Natural killer cell (primary cell): ENCODE data around the gene MAST4. TPM values are rescaled to one million over a fixed set of nuclear protein-coding genes. Genes with fewer than 3 reads are reported as not detected.

Experiments used
- ATAC-seq, 3 donors: fragments of 150-1000 bp in 2 of 3; fragments of 200-7000 bp in 1 of 3; cut with Tn5 transposase; 1 replicate in 1 of 3; 2 replicates in 2 of 3; pipeline ENCODE4 v1.10.0; 2021; ENCODE audit warnings: mild to moderate bottlenecking in 2 of 3, moderate library complexity in 2 of 3
- DNase-seq, 2 donors: peaks; one replicate each; pipeline versions ENCODE4 v3.0.0 to v3.0.0-alpha.2; 2013 to 2021; ENCODE audit warnings: mixed read lengths in 1 of 2
- H3K27ac ChIP-seq: one replicate; pipeline ENCODE4 v1.5.1; 2013; ENCODE audit warnings: mild to moderate bottlenecking, low read length
- H3K27me3 ChIP-seq: one replicate; pipeline ENCODE4 v1.6.1; 2013; ENCODE audit warnings: low read length; ENCODE audit not compliant: control insufficient read depth, insufficient read depth
- H3K36me3 ChIP-seq: one replicate; pipeline ENCODE4 v1.6.1; 2013; ENCODE audit warnings: low read length; ENCODE audit not compliant: control insufficient read depth, insufficient read depth
- H3K4me1 ChIP-seq: one replicate; pipeline ENCODE4 v1.6.1; 2013; ENCODE audit warnings: low read length; ENCODE audit not compliant: control insufficient read depth, insufficient read depth
- H3K4me3 ChIP-seq: one replicate; pipeline ENCODE4 v1.5.1; 2013; ENCODE audit warnings: low read length
- H3K9me3 ChIP-seq: one replicate; pipeline ENCODE4 v1.6.1; 2013; ENCODE audit warnings: low read length; ENCODE audit not compliant: control insufficient read depth, insufficient read depth
- H3K27ac Mint-ChIP-seq, 2 donors: one replicate each; pipeline ENCODE4 v1.8.0; 2022; ENCODE audit warnings: mild to moderate bottlenecking in 2 of 2, mixed read lengths in 2 of 2, moderate library complexity in 1 of 2
- H3K27me3 Mint-ChIP-seq, 2 donors: one replicate each; pipeline ENCODE4 v1.8.0; 2022; ENCODE audit warnings: low read depth in 2 of 2, mixed read lengths in 2 of 2
- H3K36me3 Mint-ChIP-seq: one replicate; pipeline ENCODE4 v1.8.0; 2022; ENCODE audit warnings: mixed read lengths
- H3K4me1 Mint-ChIP-seq, 2 donors: one replicate each; pipeline ENCODE4 v1.8.0; 2022; ENCODE audit warnings: mixed read lengths in 2 of 2
- H3K4me3 Mint-ChIP-seq: one replicate; pipeline ENCODE4 v1.8.0; 2022; ENCODE audit warnings: mild to moderate bottlenecking, moderate library complexity, mixed read lengths
- H3K9me3 Mint-ChIP-seq, 2 donors: one replicate each; pipeline ENCODE4 v1.8.0; 2022; ENCODE audit warnings: mixed read lengths in 2 of 2
- WGBS: methylation state at CpG from one replicate; pipeline ENCODE4 v1.1.7; 2013; ENCODE audit warnings: missing lambda C conversion rate; ENCODE audit not compliant: insufficient coverage; 5-methylcytosine and 5-hydroxymethylcytosine counted together
- intact Hi-C: fragments of 100-400 bp; cut with micrococcal nuclease; formaldehyde crosslinking; loops from one replicate; pipeline ENCODE4 v1.14.2; 2022
- total RNA-seq, 4 donors: library from RNA; stranded (reverse); fragments of 120-200 nt in 1 of 4; gene quantifications; one replicate each; pipeline versions ENCODE4 v1.2.3 to v1.2.4, GENCODE V29; 2013 to 2022
- TF ChIP-seq, protein P1 (sequence below): fragments of 200-600 bp; IDR thresholded peaks from one replicate; pipeline ENCODE4 v1.8.0; 2022; ENCODE audit warnings: antibody characterized with exemption

MAST4 gene
- total RNA-seq, 3 donors from 2014 or later (not counting 1 experiment from before 2014, with no cell fraction given): 6.5 to 14.1 (median 12.7) TPM

DNA sequence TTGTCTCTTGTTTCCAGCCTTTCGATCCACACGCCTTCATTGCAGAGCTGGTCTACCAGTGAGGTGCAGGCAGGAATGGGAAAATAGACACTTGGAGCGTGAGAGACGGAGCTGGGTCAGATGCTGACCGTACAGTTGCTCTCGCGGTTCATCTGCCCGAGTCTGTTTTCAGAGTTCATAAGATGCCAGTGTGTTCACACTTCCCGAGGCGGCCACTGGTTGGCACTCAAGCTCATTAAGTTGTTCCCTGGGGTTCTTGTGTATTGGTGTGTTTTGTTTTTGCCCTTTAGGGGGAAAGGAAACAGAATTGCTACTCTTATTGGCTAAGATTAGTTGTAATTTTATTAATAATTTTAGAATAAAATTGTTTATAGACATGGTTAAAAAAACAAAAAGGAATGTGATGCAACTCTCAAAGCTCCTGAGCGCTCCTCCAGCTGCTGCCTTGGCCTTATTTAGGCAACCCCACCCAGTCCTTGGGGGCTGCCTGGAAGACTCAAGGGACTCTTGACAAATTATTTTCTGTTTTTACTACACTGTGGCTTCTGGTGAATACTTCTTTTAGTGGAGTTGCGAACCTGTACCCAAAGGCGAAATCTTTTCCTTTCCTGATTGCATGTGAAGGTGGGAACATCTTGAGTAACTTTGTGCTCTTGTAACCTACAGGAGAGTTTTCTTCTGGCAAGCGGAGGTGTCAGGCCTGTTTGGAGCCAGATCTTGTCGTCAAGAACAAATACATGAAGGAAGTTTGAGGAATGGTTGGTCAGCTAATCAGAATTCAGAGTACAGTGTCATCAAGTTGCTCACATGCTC lies 146.1 kb downstream of the MAST4 start:
- Histone ChIP-seq H3K27ac (no peak overlapping the region), H3K27me3 (no peaks in the 10 kb centered on the region), H3K4me1 (no peaks in the 10 kb centered on the region), H3K36me3 (no peaks in the 10 kb centered on the region), H3K9me3 (no peaks in the 10 kb centered on the region), H3K4me3 (no peak overlapping the region)
- DNase-seq (no peak), ATAC-seq (no peak)
- WGBS: 90% methylated on average over 15 of the region's 15 CpGs
- Mint-ChIP-seq H3K27me3 (no peaks in the 10 kb centered on the region), H3K4me1 (no peaks in the 10 kb centered on the region), H3K36me3 (no peaks in the 10 kb centered on the region), H3K27ac (no peak overlapping the region), H3K9me3 (no peaks in the 10 kb centered on the region), H3K4me3 (no peak overlapping the region)
- TF ChIP-seq, protein P1, sequence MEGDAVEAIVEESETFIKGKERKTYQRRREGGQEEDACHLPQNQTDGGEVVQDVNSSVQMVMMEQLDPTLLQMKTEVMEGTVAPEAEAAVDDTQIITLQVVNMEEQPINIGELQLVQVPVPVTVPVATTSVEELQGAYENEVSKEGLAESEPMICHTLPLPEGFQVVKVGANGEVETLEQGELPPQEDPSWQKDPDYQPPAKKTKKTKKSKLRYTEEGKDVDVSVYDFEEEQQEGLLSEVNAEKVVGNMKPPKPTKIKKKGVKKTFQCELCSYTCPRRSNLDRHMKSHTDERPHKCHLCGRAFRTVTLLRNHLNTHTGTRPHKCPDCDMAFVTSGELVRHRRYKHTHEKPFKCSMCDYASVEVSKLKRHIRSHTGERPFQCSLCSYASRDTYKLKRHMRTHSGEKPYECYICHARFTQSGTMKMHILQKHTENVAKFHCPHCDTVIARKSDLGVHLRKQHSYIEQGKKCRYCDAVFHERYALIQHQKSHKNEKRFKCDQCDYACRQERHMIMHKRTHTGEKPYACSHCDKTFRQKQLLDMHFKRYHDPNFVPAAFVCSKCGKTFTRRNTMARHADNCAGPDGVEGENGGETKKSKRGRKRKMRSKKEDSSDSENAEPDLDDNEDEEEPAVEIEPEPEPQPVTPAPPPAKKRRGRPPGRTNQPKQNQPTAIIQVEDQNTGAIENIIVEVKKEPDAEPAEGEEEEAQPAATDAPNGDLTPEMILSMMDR: no peak
- intact Hi-C loops: no loop called here

DNA sequence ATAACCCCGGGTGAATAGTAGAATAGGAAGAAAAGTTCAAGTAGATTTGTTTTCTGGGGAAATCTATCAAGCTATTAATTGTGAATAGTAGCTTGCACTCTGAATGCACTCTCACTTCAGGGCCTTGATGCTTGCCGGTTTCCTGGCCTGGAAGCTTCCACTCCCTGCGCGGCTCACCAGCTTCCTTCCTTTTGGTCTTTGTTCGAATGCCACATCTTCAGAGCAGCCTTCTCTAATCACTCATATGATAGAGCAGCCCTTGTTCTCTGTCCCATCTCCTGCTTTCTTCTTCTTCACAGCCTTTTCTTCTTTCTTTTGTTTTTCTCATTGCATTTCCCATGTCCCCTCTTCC lies 146.7 kb downstream of the MAST4 start:
- no peaks in the 10 kb centered on the region for H3K36me3 Mint-ChIP-seq
- DNase-seq: no peak
- H3K27ac Mint-ChIP-seq: no peak overlapping the region
- Histone ChIP-seq H3K4me1 (no peaks in the 10 kb centered on the region), H3K36me3 (no peaks in the 10 kb centered on the region), H3K4me3 (no peak overlapping the region), H3K27ac (no peak overlapping the region), H3K9me3 (no peaks in the 10 kb centered on the region), H3K27me3 (no peaks in the 10 kb centered on the region)
- TF ChIP-seq, protein P1: no peak
- ATAC-seq: no peak
- 45% methylated on average over 5 of the region's 5 CpGs for WGBS
- intact Hi-C loops: no loop called here
- H3K4me3 Mint-ChIP-seq: no peak overlapping the region
- H3K4me1 Mint-ChIP-seq: no peaks in the 10 kb centered on the region
- no peaks in the 10 kb centered on the region for H3K9me3 Mint-ChIP-seq
- no peaks in the 10 kb centered on the region for H3K27me3 Mint-ChIP-seq

DNA sequence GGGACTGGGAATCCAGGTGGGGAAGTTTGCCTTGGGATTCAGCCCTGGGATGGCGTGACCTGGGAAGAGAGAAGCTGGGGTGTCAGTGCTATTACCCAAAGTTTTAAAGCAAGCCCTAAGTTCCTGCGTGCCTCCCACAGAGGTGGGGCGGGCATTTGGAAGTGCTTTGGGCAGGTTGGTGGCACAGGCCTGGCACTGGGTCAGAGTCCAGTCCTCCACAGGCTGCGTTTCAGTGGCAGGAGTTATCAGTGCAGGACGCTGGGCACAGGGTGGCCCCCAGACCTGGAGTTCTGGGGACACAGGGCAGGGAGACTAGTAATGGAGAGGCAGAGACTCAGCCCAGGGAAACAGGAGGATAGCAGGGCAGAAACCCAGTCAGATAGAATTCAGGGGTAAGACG lies 147.2 kb downstream of the MAST4 start:
- Histone ChIP-seq H3K36me3 (no peaks in the 10 kb centered on the region), H3K9me3 (no peaks in the 10 kb centered on the region), H3K4me3 (no peak overlapping the region), H3K4me1 (no peaks in the 10 kb centered on the region), H3K27me3 (no peaks in the 10 kb centered on the region), H3K27ac (no peak overlapping the region)
- Mint-ChIP-seq H3K27me3 (no peaks in the 10 kb centered on the region), H3K4me3 (no peak overlapping the region), H3K36me3 (no peaks in the 10 kb centered on the region), H3K4me1 (no peaks in the 10 kb centered on the region), H3K27ac (no peak overlapping the region), H3K9me3 (no peaks in the 10 kb centered on the region)
- intact Hi-C loops: no loop called here
- TF ChIP-seq, protein P1: no peak
- WGBS: 87% methylated on average over 6 of the region's 6 CpGs
- no peak for ATAC-seq
- no peak for DNase-seq

DNA sequence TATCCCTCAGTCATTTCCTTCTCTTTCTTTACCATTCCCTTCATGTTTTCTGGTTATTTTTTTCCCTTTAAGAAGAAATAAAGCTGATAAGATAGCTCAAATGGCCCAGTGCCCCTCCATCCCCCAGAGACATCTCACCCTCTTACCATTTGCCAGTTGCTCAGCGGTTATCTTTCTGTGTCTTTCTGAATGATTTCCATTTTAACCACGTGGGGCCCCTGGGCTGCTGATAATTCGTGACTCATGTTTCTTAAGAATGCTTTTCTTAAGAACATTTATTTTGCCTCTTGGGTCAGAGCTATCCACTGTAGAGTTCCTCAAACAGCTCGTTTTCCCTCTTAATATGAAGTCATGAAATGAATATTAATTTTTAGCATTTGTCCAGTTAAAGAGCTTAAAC lies 147.8 kb downstream of the MAST4 start:
- 74% methylated on average over 3 of the region's 4 CpGs for WGBS
- Mint-ChIP-seq H3K27me3 (peaks cover 2 to 4% of the 10 kb centered on the region in 2 donors), H3K9me3 (no peaks in the 10 kb centered on the region), H3K4me1 (no peaks in the 10 kb centered on the region), H3K36me3 (no peaks in the 10 kb centered on the region), H3K27ac (no peak overlapping the region), H3K4me3 (no peak overlapping the region)
- DNase-seq: no peak
- no peak overlapping the region for H3K4me3 ChIP-seq
- no peak for ATAC-seq
- no peak overlapping the region for H3K27ac ChIP-seq
- no peaks in the 10 kb centered on the region for H3K36me3 ChIP-seq
- H3K27me3 ChIP-seq: no peaks in the 10 kb centered on the region
- intact Hi-C loops: no loop called here
- TF ChIP-seq, protein P1: no peak
- H3K9me3 ChIP-seq: no peaks in the 10 kb centered on the region
- H3K4me1 ChIP-seq: no peaks in the 10 kb centered on the region
